22Rv1 (cell line): Measurements from ENCODE around the gene ABCA2.
A peak's percentile ranks its signal among the peaks of the same experiment; 100 is the strongest.

Experiments used
- H3K27ac ChIP-seq: fragments of 450-650 bp; 2 replicates; pipeline ENCODE4 v1.5.1; 2017
- CTCF ChIP-seq: fragments of 450-650 bp; IDR thresholded peaks from 2 replicates; pipeline ENCODE4 v1.5.1; 2017; ENCODE audit warnings: mild to moderate bottlenecking
- ZFX ChIP-seq: fragments of 450-650 bp; IDR thresholded peaks from 2 replicates; pipeline ENCODE4 v1.6.1; 2017; ENCODE audit warnings: antibody characterized with exemption, borderline replicate concordance

Gene ABCA2

GRCh38 chr9:137071282-137071681, 43.2 kb upstream of the ABCA2 start:
- H3K27ac ChIP-seq, result peak overlapping the region; percentile 86
- no peak for TF ChIP-seq CTCF
- no peak for TF ChIP-seq ZFX

- H3K27ac ChIP-seq, result peak overlapping the region; percentile 86
- no peak for TF ChIP-seq CTCF
- no peak for TF ChIP-seq ZFX
Observed at GRCh38 chr9:137070906-137071275, 42.9 kb upstream of the ABCA2 start.

GRCh38 chr9:137070201-137070905, 42.3 kb upstream of the ABCA2 start, which contains the start of gene SAPCD2:
Gene SAPCD2, minus strand, starts transcription at chr9:137070557. Its CDS starts 97 bp downstream, at chr9:137070460.
- TF ChIP-seq CTCF (no peak), ZFX (no peak)
- peak within 1 kb of the TSS; percentile 86 for H3K27ac ChIP-seq

GRCh38 chr9:137069508-137070091, 41.6 kb upstream of the ABCA2 start:
- H3K27ac ChIP-seq, result peak overlapping the region; percentile 86
- TF ChIP-seq CTCF, result peak; percentile 19; the same call in 1 of the 2 replicates
- TF ChIP-seq ZFX, result no peak

GRCh38 chr9:137068539-137069507, 40.8 kb upstream of the ABCA2 start:
- TF ChIP-seq ZFX, result no peak
- no peak for TF ChIP-seq CTCF
- H3K27ac ChIP-seq, result peak overlapping the region; percentile 86

GRCh38 chr9:137067860-137068538, 40.0 kb upstream of the ABCA2 start:
- H3K27ac ChIP-seq, result peak overlapping the region; percentile 86
- TF ChIP-seq ZFX (no peak), CTCF (peak; percentile 89)
